HepG2 (cell line): Measurements from ENCODE around the gene VCPKMT. TPM values are rescaled to one million over a fixed set of nuclear protein-coding genes. Genes with fewer than 3 reads are reported as not detected.

ENCODE experiments used
- CREB3 ChIP-seq: sonication (generic); formaldehyde crosslinking; IDR thresholded peaks from 2 replicates; pipeline ENCODE4 v1.5.0; 2020; ENCODE audit warnings: missing genetic modification reagents
- ERF ChIP-seq: IDR thresholded peaks from 2 replicates; pipeline ENCODE4 v1.6.1; 2018; ENCODE audit warnings: missing biosample characterization, missing genetic modification reagents
- HMG20A ChIP-seq: IDR thresholded peaks from 2 replicates; pipeline ENCODE4 v1.6.1; 2016; ENCODE audit warnings: borderline replicate concordance
- JUN ChIP-seq: sonication (generic); formaldehyde crosslinking; IDR thresholded peaks from 2 replicates; pipeline ENCODE4 v1.4.0; 2020; ENCODE audit warnings: mild to moderate bottlenecking, missing genetic modification reagents
- KAT7 ChIP-seq: IDR thresholded peaks from 2 replicates; pipeline ENCODE4 v1.6.1; 2018; ENCODE audit warnings: borderline replicate concordance, missing compliant biosample characterization
- KAT8 ChIP-seq: IDR thresholded peaks from 2 replicates; pipeline ENCODE4 v1.6.1; 2016; ENCODE audit warnings: missing genetic modification reagents, missing compliant biosample characterization
- PHF21A ChIP-seq: sonication (generic); formaldehyde crosslinking; IDR thresholded peaks from 2 replicates; pipeline ENCODE4 v1.5.0; 2020; ENCODE audit warnings: mild to moderate bottlenecking, missing genetic modification reagents
- PRDM4 ChIP-seq: sonication (generic); formaldehyde crosslinking; IDR thresholded peaks from 2 replicates; pipeline ENCODE4 v1.9.0; 2021; ENCODE audit warnings: missing genetic modification reagents, borderline replicate concordance
- RFX3 ChIP-seq: IDR thresholded peaks from 2 replicates; pipeline ENCODE4 v1.6.1; 2016; ENCODE audit warnings: missing biosample characterization, missing genetic modification reagents
- SIN3A ChIP-seq: IDR thresholded peaks from 2 replicates; pipeline ENCODE4 v1.6.1; 2011; ENCODE audit warnings: low read depth, mild to moderate bottlenecking, control low read depth, low read length, borderline replicate concordance
- SIN3B ChIP-seq: fragments of 150-350 bp; IDR thresholded peaks from 2 replicates; pipeline ENCODE4 v1.6.1; 2014; ENCODE audit warnings: low read length
- TBP ChIP-seq: sonication (generic); formaldehyde crosslinking; IDR thresholded peaks from 2 replicates; pipeline ENCODE4 v1.5.0; 2020; ENCODE audit warnings: missing genetic modification reagents
- TOPORS ChIP-seq: sonication (generic); formaldehyde crosslinking; IDR thresholded peaks from 2 replicates; pipeline ENCODE4 v1.8.0; 2023; ENCODE audit warnings: mild to moderate bottlenecking, missing genetic modification reagents
- XBP1 ChIP-seq: sonication (generic); formaldehyde crosslinking; IDR thresholded peaks from 2 replicates; pipeline ENCODE4 v1.5.0; 2020; ENCODE audit warnings: missing genetic modification reagents
- ZFP36L2 ChIP-seq: sonication (generic); formaldehyde crosslinking; IDR thresholded peaks from 2 replicates; pipeline ENCODE4 v1.4.0; 2020; ENCODE audit warnings: missing genetic modification reagents
- ZHX1 ChIP-seq: sonication (generic); formaldehyde crosslinking; IDR thresholded peaks from 2 replicates; pipeline ENCODE4 v1.8.1; 2022; ENCODE audit warnings: low read depth, mild to moderate bottlenecking, missing genetic modification reagents
- ZNF136 ChIP-seq: sonication (generic); formaldehyde crosslinking; IDR thresholded peaks from 2 replicates; pipeline ENCODE4 v1.8.1; 2022; ENCODE audit warnings: low read depth, mild to moderate bottlenecking, moderate library complexity, missing genetic modification reagents
- ZNF17 ChIP-seq: sonication (generic); formaldehyde crosslinking; IDR thresholded peaks from 2 replicates; pipeline ENCODE4 v1.5.0; 2020; ENCODE audit warnings: mild to moderate bottlenecking, missing genetic modification reagents
- ZNF207 ChIP-seq: fragments of 450-650 bp; IDR thresholded peaks from 2 replicates; pipeline ENCODE4 v1.6.1; 2016; ENCODE audit warnings: antibody characterized with exemption, borderline replicate concordance
- ZNF253 ChIP-seq: sonication (generic); formaldehyde crosslinking; IDR thresholded peaks from 2 replicates; pipeline ENCODE4 v1.8.0; 2022; ENCODE audit warnings: mild to moderate bottlenecking, missing genetic modification reagents, borderline replicate concordance
- ZNF280B ChIP-seq: sonication (generic); formaldehyde crosslinking; IDR thresholded peaks from 2 replicates; pipeline ENCODE4 v1.5.0; 2020; ENCODE audit warnings: missing genetic modification reagents, mild to moderate bottlenecking, borderline replicate concordance
- ZNF333 ChIP-seq: sonication (generic); formaldehyde crosslinking; IDR thresholded peaks from 2 replicates; pipeline ENCODE4 v1.4.0; 2020; ENCODE audit warnings: mild to moderate bottlenecking, missing genetic modification reagents, borderline replicate concordance
- ZNF33B ChIP-seq: sonication (generic); formaldehyde crosslinking; IDR thresholded peaks from 2 replicates; pipeline ENCODE4 v1.5.1; 2020; ENCODE audit warnings: mild to moderate bottlenecking, missing genetic modification reagents
- ZNF468 ChIP-seq: sonication (generic); formaldehyde crosslinking; IDR thresholded peaks from 2 replicates; pipeline ENCODE4 v1.8.0; 2022; ENCODE audit warnings: mild to moderate bottlenecking, moderate library complexity, missing genetic modification reagents
- polyA plus RNA-seq, 8 experiments: library from polyadenylated mRNA; depleted of rRNA in 3 of 8; stranded (reverse) in 7 of 8; unstranded in 1 of 8; fragments of >200 nt; fragmentation: Illumina TruSeq in 4 of 8; extraction: Trizol in 4 of 8; gene quantifications; 2 replicates each; pipeline versions ENCODE4 v1.2.1 to v1.2.3, GENCODE V29; 2011 to 2016; ENCODE audit warnings: low read depth in 4 of 8, missing spikeins in 1 of 8, mixed read lengths in 1 of 8; ENCODE audit not compliant: insufficient read depth in 1 of 8
- total RNA-seq, 5 experiments: library from RNA; depleted of rRNA; stranded (reverse); fragments of >200 nt; fragmentation: Illumina TruSeq; extraction: Trizol; gene quantifications; 2 replicates each; pipeline ENCODE4 v1.2.3, GENCODE V29; 2016; ENCODE audit warnings: low read depth in 1 of 5

VCPKMT gene
- total and polyA plus RNA-seq, 2 of the 13 experiments (the other 11 are each of a cell fraction or from before 2014, with no cell fraction given): 3.9 to 5.4 TPM

GRCh38 chr14:50116181-50116956 lies at the start of gene VCPKMT (continued):
- TF ChIP-seq ZNF280B (CRISPR knock-in tag): peak; percentile 79
- TF ChIP-seq ERF (CRISPR knock-in tag): peak; percentile 78; the same call in 1 of the 2 replicates
- no peak for TF ChIP-seq TBP (CRISPR knock-in tag)
- no peak for TF ChIP-seq ZNF33B (CRISPR knock-in tag)
- TF ChIP-seq ZFP36L2 (CRISPR knock-in tag): no peak
- no peak for TF ChIP-seq PRDM4
- no peak for TF ChIP-seq ZNF253
- peak; percentile 69; the same call in 1 of the 2 replicates for TF ChIP-seq TOPORS
- TF ChIP-seq XBP1 (CRISPR knock-in tag): no peak
- no peak for TF ChIP-seq ZNF207
- TF ChIP-seq CREB3 (CRISPR knock-in tag): no peak
- no peak for TF ChIP-seq ZNF468 (CRISPR knock-in tag)
- no peak for TF ChIP-seq RFX3 (CRISPR knock-in tag)
- peak; percentile 88 for TF ChIP-seq SIN3B
- peak; percentile 95 for TF ChIP-seq ZHX1 (CRISPR knock-in tag)
- 0 out of 2 replicates have a peak, but pooled peaks have one; percentile 18 for TF ChIP-seq ZNF136 (CRISPR knock-in tag)
- peak; percentile 91 for TF ChIP-seq SIN3A
- peak; percentile 97 for TF ChIP-seq KAT8
- TF ChIP-seq HMG20A: no peak
- TF ChIP-seq JUN (CRISPR knock-in tag): peak; percentile 53; the same call in 1 of the 2 replicates
- TF ChIP-seq KAT7 (CRISPR knock-in tag): peak; percentile 72; the same call in 1 of the 2 replicates
- no peak for TF ChIP-seq ZNF333 (CRISPR knock-in tag)
- TF ChIP-seq ZNF17 (CRISPR knock-in tag): no peak
- TF ChIP-seq PHF21A (CRISPR knock-in tag): 0 out of 2 replicates have a peak, but pooled peaks have one; percentile 42
